Activated CD4-positive, alpha-beta T cell treated with anti-CD3 and anti-CD28 coated beads, Interleukin-2, amount 10 ng/mL, durations not matched to agents 7 days and 5 days (primary cell): ENCODE results near the gene MTMR6. TPM values are rescaled to one million over a fixed set of nuclear protein-coding genes. Genes with fewer than 3 reads are reported as not detected.
"Not testable (repeated sequence)": the region's sequence is repeated elsewhere in the genome, so short reads cannot be mapped to it uniquely, and the experiment has no call there.

Source experiments
- CTCF ChIA-PET: fragments of 350-600 bp; sonication (Branson Sonifier 250); formaldehyde crosslinking; loops from one replicate; lab custom pipeline; 2021; ENCODE audit warnings: antibody characterized with exemption; lab: Charles Lee
- POLR2A ChIA-PET: fragments of 350-600 bp; sonication (Branson Sonifier 250); formaldehyde crosslinking; loops from one replicate; lab custom pipeline; 2021; ENCODE audit warnings: antibody characterized with exemption; lab: Charles Lee
- DNase-seq: peaks from one replicate; pipeline ENCODE4 v3.0.0-alpha.2; 2020
- H3K27ac Mint-ChIP-seq: one replicate; pipeline ENCODE4 v1.8.0; 2021; ENCODE audit warnings: mild to moderate bottlenecking, moderate library complexity, mixed read lengths
- H3K27me3 Mint-ChIP-seq: one replicate; pipeline ENCODE4 v1.8.0; 2021; ENCODE audit warnings: mixed read lengths
- H3K36me3 Mint-ChIP-seq: one replicate; pipeline ENCODE4 v1.8.0; 2021; ENCODE audit warnings: low read depth, mixed read lengths
- H3K4me1 Mint-ChIP-seq: one replicate; pipeline ENCODE4 v1.8.0; 2021; ENCODE audit warnings: mixed read lengths
- H3K4me3 Mint-ChIP-seq: one replicate; pipeline ENCODE4 v1.8.0; 2021; ENCODE audit warnings: mild to moderate bottlenecking, moderate library complexity, mixed read lengths
- H3K9me3 Mint-ChIP-seq: one replicate; pipeline ENCODE4 v1.8.0; 2021; ENCODE audit warnings: mixed read lengths
- total RNA-seq, 2 experiments: library from RNA; stranded (reverse); gene quantifications; one replicate each; pipeline ENCODE4 v1.2.3, GENCODE V29; 2021

Gene MTMR6
- 10 to 100 TPM; 20.9 to 21.1 TPM for total RNA-seq

GRCh38 chr13:25286969-25287961 is at the start of gene MTMR6:
MTMR6 (minus strand) TSS chr13:25287488; CDS start chr13:25287247, 241 bp downstream.
- H3K27me3 Mint-ChIP-seq = peaks cover 21% of the 10 kb centered on the region
- peak within 1 kb of the TSS; percentile 86 for H3K4me3 Mint-ChIP-seq
- POLR2A ChIA-PET = interaction anchor here (0.6 kb wide), 1 partner anchor 15 kb away, joined by 3 read pairs; no protein-coding TSS in a partner anchor

GRCh38 chr13:25335856-25336255 is 48.6 kb upstream of the MTMR6 start:
- Mint-ChIP-seq H3K36me3 (peaks cover 34% of the 10 kb centered on the region), H3K4me3 (no peak overlapping the region), H3K27ac (no peak overlapping the region), H3K27me3 (no peaks in the 10 kb centered on the region), H3K4me1 (peaks cover 4% of the 10 kb centered on the region), H3K9me3 (no peaks in the 10 kb centered on the region)
- ChIA-PET POLR2A (no interaction called here), CTCF (no interaction called here)
- no peak for DNase-seq

More at GRCh38 chr13:25286969-25287961, at the start of gene MTMR6:
- CTCF ChIA-PET = interaction anchor here (0.6 to 3.8 kb wide), 7 partner anchors 9 to 275 kb away, joined by 3 to 13 read pairs (median 5); no protein-coding TSS in a partner anchor
- Mint-ChIP-seq H3K36me3 (peaks cover 15% of the 10 kb centered on the region), H3K27ac (peak within 1 kb of the TSS; percentile 97), H3K4me1 (peaks cover 46% of the 10 kb centered on the region), H3K9me3 (no peaks in the 10 kb centered on the region)
- DNase-seq = peak; percentile 92

GRCh38 chr13:25330541-25330940 is 43.3 kb upstream of the MTMR6 start:
- CTCF ChIA-PET = no interaction called here
- Mint-ChIP-seq H3K27me3 (no peaks in the 10 kb centered on the region), H3K36me3 (peaks cover 35% of the 10 kb centered on the region), H3K27ac (no peak overlapping the region), H3K4me3 (no peak overlapping the region), H3K9me3 (no peaks in the 10 kb centered on the region), H3K4me1 (peaks cover 4% of the 10 kb centered on the region)
- no peak for DNase-seq
- POLR2A ChIA-PET = no interaction called here

DNA sequence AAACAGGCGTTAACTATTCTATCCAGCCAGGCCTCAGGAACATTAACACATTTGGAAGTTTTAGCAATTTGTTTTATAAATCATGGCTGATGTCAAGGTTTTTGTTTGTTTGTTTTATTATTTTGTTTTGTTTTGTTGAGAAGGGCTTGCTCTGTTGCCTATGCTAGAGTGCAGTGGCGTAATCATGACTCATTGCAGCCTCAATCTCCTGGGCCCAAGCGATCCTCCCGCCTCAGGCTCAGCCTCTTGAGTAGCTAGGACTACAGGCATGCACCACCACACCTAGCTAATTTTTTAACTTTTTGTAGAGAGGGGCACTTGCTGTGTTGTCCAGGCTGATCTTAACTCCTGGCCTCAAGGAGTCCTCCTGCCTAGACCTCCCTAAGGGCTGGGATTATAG is 42.4 kb upstream of the MTMR6 start:
- Mint-ChIP-seq H3K4me1 (peaks cover 4% of the 10 kb centered on the region), H3K27me3 (no peaks in the 10 kb centered on the region), H3K27ac (no peak overlapping the region), H3K4me3 (no peak overlapping the region), H3K9me3 (no peaks in the 10 kb centered on the region), H3K36me3 (peaks cover 37% of the 10 kb centered on the region)
- CTCF ChIA-PET = no interaction called here
- POLR2A ChIA-PET = no interaction called here
- DNase-seq = no peak

DNA sequence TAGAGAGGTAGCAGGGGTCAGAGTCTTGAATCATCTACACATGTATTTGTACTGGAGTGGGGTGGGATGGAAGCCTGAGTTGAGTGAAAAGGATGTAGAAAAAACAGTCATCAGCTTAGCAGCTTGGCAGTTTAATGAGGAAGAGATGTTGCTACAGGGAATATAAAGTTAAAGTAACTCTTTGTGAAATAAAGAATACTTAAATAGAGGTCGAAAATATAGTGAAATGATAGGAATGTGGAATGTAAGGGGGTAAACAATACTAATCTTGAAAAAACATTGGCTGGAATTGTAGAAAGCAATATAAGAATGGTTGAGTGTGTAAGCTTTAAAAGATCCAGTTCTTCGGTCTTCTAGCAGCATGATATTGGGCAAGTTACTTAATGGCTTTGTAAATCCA is 36.8 kb upstream of the MTMR6 start:
- DNase-seq = no peak
- Mint-ChIP-seq H3K27ac (peak overlapping the region; percentile 1), H3K36me3 (peaks cover 24% of the 10 kb centered on the region), H3K4me1 (no peaks in the 10 kb centered on the region), H3K4me3 (no peak overlapping the region), H3K9me3 (no peaks in the 10 kb centered on the region), H3K27me3 (no peaks in the 10 kb centered on the region)
- ChIA-PET CTCF (interaction anchor here (1.7 kb wide), 1 partner anchor 22 kb away, joined by 3 read pairs; the partner anchor contains the start of gene NUP58), POLR2A (no interaction called here)

DNA sequence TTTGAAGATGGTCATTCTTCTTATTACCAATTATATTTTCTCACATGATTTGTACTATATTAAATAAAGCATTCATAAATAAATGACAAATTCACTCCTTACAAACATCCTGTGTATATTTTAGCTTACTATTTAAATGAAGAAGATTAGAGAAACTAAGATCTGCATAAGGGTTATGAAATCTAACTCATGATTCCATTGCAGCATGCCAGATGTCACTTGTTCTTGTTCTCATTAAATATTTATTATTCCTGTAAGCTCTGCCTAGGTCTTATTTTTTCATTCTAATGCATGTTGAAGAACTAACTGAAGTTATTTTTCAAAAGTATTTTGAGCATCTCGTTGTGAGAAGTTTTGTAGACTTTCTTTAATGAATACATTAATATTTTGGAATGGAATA is 32.5 kb upstream of the MTMR6 start:
- peaks cover 32% of the 10 kb centered on the region for H3K36me3 Mint-ChIP-seq
- POLR2A ChIA-PET = no interaction called here
- H3K27ac Mint-ChIP-seq = no peak overlapping the region
- CTCF ChIA-PET = no interaction called here
- no peaks in the 10 kb centered on the region for H3K9me3 Mint-ChIP-seq
- H3K4me1 Mint-ChIP-seq = peaks cover 10% of the 10 kb centered on the region
- DNase-seq = no peak
- no peaks in the 10 kb centered on the region for H3K27me3 Mint-ChIP-seq
- H3K4me3 Mint-ChIP-seq = no peak overlapping the region

DNA sequence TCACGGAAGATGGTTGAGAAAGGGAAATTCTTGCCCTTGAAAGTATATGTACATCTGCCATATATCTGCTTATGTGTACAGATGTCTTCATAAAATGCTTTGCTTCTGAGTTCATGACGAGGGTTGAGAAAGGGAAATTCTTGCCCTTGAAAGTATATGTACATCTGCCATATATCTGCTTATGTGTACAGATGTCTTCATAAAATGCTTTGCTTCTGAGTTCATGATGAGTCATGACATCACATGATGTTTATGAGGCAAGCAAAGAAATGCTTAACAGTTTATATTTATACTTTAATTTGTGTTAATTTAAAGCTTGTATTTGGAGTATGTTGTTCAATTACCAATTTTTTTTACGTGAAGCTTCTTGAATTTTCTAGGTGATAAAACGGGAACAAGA is 31.7 kb upstream of the MTMR6 start:
- H3K36me3 Mint-ChIP-seq = peaks cover 32% of the 10 kb centered on the region
- DNase-seq, H3K9me3 Mint-ChIP-seq, H3K27me3 Mint-ChIP-seq, POLR2A ChIA-PET, CTCF ChIA-PET, H3K4me3 Mint-ChIP-seq, H3K4me1 Mint-ChIP-seq, H3K27ac Mint-ChIP-seq: not testable (repeated sequence)

DNA sequence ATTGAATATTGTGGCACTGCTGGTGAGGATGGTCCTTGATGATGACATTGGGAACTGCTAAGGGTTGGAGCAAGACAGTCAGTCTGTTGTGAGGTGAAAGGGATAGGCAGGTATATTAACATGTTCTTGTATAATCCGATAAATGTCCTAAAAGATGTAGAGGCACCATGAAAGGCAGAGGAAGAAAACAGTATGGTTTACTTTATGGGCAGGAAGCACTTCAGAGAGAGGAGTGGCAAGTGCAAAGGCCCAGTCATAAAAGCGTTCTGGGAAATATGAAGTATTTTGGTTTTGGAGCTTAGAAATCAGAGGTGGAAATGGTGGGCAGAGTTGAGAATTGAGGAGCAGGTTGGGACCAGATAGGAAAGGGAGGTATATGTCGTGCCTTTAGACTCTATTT is 23.6 kb upstream of the MTMR6 start:
- peaks cover 24% of the 10 kb centered on the region for H3K4me1 Mint-ChIP-seq
- H3K36me3 Mint-ChIP-seq = peaks cover 47% of the 10 kb centered on the region
- H3K27ac Mint-ChIP-seq = peak overlapping the region; percentile 32
- ChIA-PET CTCF (interaction anchor here (0.6 to 1.6 kb wide), 2 partner anchors 10 to 30 kb away, joined by 3 to 7 read pairs; no protein-coding TSS in a partner anchor), POLR2A (no interaction called here)
- no peak overlapping the region for H3K4me3 Mint-ChIP-seq
- no peaks in the 10 kb centered on the region for H3K9me3 Mint-ChIP-seq
- DNase-seq = no peak
- no peaks in the 10 kb centered on the region for H3K27me3 Mint-ChIP-seq

GRCh38 chr13:25306671-25307464 is 19.6 kb upstream of the MTMR6 start:
- H3K36me3 Mint-ChIP-seq = peaks cover 55% of the 10 kb centered on the region
- H3K4me1 Mint-ChIP-seq = peaks cover 53% of the 10 kb centered on the region
- ChIA-PET POLR2A (no interaction called here), CTCF (no interaction called here)
- no peaks in the 10 kb centered on the region for H3K27me3 Mint-ChIP-seq
- no peak overlapping the region for H3K4me3 Mint-ChIP-seq
- H3K9me3 Mint-ChIP-seq = no peaks in the 10 kb centered on the region
- no peak for DNase-seq
- H3K27ac Mint-ChIP-seq = no peak overlapping the region

- Mint-ChIP-seq H3K9me3 (peaks cover 5% of the 10 kb centered on the region), H3K4me1 (peaks cover 49% of the 10 kb centered on the region), H3K4me3 (peak overlapping the region; percentile 93), H3K36me3 (peaks cover 31% of the 10 kb centered on the region), H3K27ac (peak overlapping the region; percentile 96), H3K27me3 (peaks cover 10% of the 10 kb centered on the region)
- CTCF ChIA-PET = interaction anchor here (1.4 to 1.7 kb wide), 2 partner anchors 16 to 23 kb away, joined by 3 to 5 read pairs; no protein-coding TSS in a partner anchor
- POLR2A ChIA-PET = interaction anchor here (0.6 to 0.7 kb wide), 2 partner anchors 15 to 446 kb away, joined by 3 read pairs; no protein-coding TSS in a partner anchor
- DNase-seq = no peak
Observed at GRCh38 chr13:25302121-25302520, 14.8 kb upstream of the MTMR6 start.

DNA sequence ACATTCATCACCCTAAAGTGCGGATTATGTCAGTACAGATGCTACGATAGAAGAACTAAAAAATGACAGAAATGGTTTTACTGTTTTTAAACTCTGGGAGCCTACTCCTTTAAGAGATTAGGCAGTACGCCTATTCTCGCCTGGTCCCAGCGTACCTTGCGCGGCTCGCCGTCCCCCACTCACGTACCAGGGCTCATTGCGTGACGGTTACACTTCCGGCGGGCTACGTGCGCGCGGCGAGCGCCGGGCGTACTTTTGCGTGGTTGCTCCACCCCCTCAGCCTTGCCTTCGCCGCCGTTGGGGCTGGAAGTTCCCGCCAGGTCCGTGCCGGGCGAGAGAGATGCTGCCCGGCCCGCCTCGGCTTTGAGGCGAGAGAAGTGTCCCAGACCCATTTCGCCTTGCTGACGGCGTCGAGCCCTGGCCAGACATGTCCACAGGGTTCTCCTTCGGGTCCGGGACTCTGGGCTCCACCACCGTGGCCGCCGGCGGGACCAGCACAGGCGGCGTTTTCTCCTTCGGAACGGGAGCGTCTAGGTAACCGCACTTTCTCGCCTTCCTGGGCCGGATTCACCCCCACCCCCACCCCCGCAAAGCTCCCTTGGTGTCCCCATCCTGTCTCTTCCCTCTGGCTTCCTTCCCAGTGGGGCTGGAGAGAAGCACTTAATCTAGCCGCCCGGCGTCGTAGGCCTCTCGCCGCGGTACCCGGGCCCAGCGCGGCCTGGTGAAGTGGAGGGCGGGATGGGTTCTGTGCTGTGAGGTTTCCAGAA is 14.2 kb upstream of the MTMR6 start, which contains the start of gene NUP58:
Gene NUP58 (plus strand): TSS at position 279 of the 767 bp plus-strand sequence. CDS start 149 bp downstream, at position 428.
- peak within 1 kb of the TSS; percentile 93 for H3K4me3 Mint-ChIP-seq
- H3K4me1 Mint-ChIP-seq = peaks cover 45% of the 10 kb centered on the region
- DNase-seq = peak; percentile 95
- H3K9me3 Mint-ChIP-seq = peaks cover 5% of the 10 kb centered on the region
- CTCF ChIA-PET = interaction anchor here (1.4 kb wide), 1 partner anchor 23 kb away, joined by 3 read pairs; no protein-coding TSS in a partner anchor
- peaks cover 10% of the 10 kb centered on the region for H3K27me3 Mint-ChIP-seq
- H3K36me3 Mint-ChIP-seq = peaks cover 31% of the 10 kb centered on the region
- peak within 1 kb of the TSS; percentile 96 for H3K27ac Mint-ChIP-seq
- POLR2A ChIA-PET = interaction anchor here (0.6 kb wide), 1 partner anchor 10 kb away, joined by 3 read pairs; no protein-coding TSS in a partner anchor
